ENCODE measurements around the gene SDK1.

DNA sequence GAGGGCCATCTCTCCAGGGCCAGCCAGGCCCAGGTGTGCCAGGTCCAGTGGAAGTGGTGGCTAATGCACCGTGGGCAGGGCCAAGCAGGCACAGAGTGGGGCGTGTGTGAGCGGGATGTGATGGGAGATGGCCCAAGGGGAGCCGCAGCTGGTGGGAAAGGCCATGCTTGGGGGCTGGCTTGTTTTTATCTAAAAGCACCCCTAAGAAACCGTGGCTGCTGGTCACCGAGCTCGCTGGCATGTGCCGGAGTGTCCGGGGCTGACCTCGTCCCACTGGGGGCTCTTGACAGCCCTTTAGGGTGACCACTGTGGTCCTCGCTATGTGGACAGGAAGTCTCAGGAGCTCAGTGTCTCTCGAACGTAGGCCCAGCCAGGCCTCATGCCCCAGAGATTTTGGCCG is 798.6 kb downstream of the SDK1 start:
- TF ChIP-seq, protein P1, sequence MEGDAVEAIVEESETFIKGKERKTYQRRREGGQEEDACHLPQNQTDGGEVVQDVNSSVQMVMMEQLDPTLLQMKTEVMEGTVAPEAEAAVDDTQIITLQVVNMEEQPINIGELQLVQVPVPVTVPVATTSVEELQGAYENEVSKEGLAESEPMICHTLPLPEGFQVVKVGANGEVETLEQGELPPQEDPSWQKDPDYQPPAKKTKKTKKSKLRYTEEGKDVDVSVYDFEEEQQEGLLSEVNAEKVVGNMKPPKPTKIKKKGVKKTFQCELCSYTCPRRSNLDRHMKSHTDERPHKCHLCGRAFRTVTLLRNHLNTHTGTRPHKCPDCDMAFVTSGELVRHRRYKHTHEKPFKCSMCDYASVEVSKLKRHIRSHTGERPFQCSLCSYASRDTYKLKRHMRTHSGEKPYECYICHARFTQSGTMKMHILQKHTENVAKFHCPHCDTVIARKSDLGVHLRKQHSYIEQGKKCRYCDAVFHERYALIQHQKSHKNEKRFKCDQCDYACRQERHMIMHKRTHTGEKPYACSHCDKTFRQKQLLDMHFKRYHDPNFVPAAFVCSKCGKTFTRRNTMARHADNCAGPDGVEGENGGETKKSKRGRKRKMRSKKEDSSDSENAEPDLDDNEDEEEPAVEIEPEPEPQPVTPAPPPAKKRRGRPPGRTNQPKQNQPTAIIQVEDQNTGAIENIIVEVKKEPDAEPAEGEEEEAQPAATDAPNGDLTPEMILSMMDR (IDR thresholded peaks at IDR 0.05), result no peak
- TF ChIP-seq RAD21 (conservative IDR thresholded peaks at IDR 0.05 in 1 of 2, IDR thresholded peaks at IDR 0.05 in 1 of 2) (no peak), MAFK (IDR thresholded peaks at IDR 0.05; ENCODE audit: partially characterized antibody) (no peak)
- TF ChIP-seq, protein P2, sequence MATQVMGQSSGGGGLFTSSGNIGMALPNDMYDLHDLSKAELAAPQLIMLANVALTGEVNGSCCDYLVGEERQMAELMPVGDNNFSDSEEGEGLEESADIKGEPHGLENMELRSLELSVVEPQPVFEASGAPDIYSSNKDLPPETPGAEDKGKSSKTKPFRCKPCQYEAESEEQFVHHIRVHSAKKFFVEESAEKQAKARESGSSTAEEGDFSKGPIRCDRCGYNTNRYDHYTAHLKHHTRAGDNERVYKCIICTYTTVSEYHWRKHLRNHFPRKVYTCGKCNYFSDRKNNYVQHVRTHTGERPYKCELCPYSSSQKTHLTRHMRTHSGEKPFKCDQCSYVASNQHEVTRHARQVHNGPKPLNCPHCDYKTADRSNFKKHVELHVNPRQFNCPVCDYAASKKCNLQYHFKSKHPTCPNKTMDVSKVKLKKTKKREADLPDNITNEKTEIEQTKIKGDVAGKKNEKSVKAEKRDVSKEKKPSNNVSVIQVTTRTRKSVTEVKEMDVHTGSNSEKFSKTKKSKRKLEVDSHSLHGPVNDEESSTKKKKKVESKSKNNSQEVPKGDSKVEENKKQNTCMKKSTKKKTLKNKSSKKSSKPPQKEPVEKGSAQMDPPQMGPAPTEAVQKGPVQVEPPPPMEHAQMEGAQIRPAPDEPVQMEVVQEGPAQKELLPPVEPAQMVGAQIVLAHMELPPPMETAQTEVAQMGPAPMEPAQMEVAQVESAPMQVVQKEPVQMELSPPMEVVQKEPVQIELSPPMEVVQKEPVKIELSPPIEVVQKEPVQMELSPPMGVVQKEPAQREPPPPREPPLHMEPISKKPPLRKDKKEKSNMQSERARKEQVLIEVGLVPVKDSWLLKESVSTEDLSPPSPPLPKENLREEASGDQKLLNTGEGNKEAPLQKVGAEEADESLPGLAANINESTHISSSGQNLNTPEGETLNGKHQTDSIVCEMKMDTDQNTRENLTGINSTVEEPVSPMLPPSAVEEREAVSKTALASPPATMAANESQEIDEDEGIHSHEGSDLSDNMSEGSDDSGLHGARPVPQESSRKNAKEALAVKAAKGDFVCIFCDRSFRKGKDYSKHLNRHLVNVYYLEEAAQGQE (IDR thresholded peaks at IDR 0.05), result no peak

Measured in A549 (cell line).